ENCODE data around the gene NKD2. TPM values are rescaled to one million over a fixed set of nuclear protein-coding genes. Genes with fewer than 3 reads are reported as not detected.

The NKD2 gene
- total and polyA plus RNA-seq, 10 donors = 1.4 to 52.3 (median 14.9) TPM

- no peak for DNase-seq
- Histone ChIP-seq H3K9me3 (peaks cover 0 to 18% (median 2%) of the 10 kb centered on the region in 8 donors), H3K4me3 (no peak overlapping the region), H3K27me3 (replicated peaks in 1 of 7) (peaks cover 0 to 54% (median 0%) of the 10 kb centered on the region in 7 donors), H3K36me3 (no peaks in the 10 kb centered on the region), H3K27ac (peak overlapping the region in 6 of 8 donors; percentile 9 to 66 (median 65)), H3K4me1 (peaks cover 0 to 44% (median 26%) of the 10 kb centered on the region in 6 donors)
- TF ChIP-seq POLR2AphosphoS5 (IDR thresholded peaks at IDR 0.05) (no peak), CTCF (IDR thresholded peaks at IDR 0.05 in 8 of 11, conservative IDR thresholded peaks at IDR 0.05 in 3 of 11) (no peak), POLR2A (IDR thresholded peaks at IDR 0.05) (no peak)
- 75 to 81% (median 78%) methylated on average over 8 to 12 of the region's 12 CpGs for WGBS, 5 donors
- intact Hi-C loops (cut with DNase I; ENCODE audit: low total_unique reads) = no loop called here
Observed at GRCh38 chr5:991472-992267, 16.9 kb upstream of the NKD2 start.

DNA sequence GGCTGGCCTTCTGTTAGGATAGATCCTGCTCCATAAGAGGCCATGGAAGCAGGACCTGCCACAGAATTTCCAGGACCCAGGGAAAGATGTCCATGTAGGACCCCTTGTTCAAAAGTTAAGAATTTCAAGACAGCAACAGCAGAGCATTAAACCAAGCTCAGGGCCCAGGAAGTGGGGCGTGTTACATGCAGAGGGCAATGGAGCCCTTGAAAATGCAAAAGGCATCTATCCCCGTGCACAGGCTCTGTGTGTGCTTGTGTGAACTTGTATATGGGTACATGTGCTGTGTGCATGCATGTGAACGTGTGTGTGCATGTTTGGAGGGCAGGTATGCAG, 14.4 kb upstream of the NKD2 start:
- intact Hi-C loops (cut with DNase I; ENCODE audit: low total_unique reads) = no loop called here
- Histone ChIP-seq H3K27me3 (replicated peaks in 1 of 7) (peaks cover 0 to 49% (median 0%) of the 10 kb centered on the region in 7 donors), H3K4me1 (peaks cover 0 to 45% (median 29%) of the 10 kb centered on the region in 6 donors), H3K36me3 (no peaks in the 10 kb centered on the region), H3K4me3 (no peak overlapping the region), H3K9me3 (no peaks in the 10 kb centered on the region), H3K27ac (peak overlapping the region in 5 of 8 donors; percentile 51 to 75 (median 63))
- no peak for TF ChIP-seq POLR2A (IDR thresholded peaks at IDR 0.05)
- no peak for TF ChIP-seq CTCF (IDR thresholded peaks at IDR 0.05 in 8 of 11, conservative IDR thresholded peaks at IDR 0.05 in 3 of 11)
- TF ChIP-seq POLR2AphosphoS5 (IDR thresholded peaks at IDR 0.05) = no peak
- DNase-seq = no peak
- WGBS, 5 donors = 66 to 80% (median 71%) methylated on average over 3 of the region's 3 CpGs

- intact Hi-C loops (cut with DNase I; ENCODE audit: low total_unique reads) = no loop called here
- DNase-seq = no peak
- Histone ChIP-seq H3K27me3 (replicated peaks in 1 of 7) (peaks cover 0 to 49% (median 0%) of the 10 kb centered on the region in 7 donors), H3K27ac (peak overlapping the region in 6 of 8 donors; percentile 13 to 75 (median 61)), H3K9me3 (no peaks in the 10 kb centered on the region), H3K4me3 (no peak overlapping the region), H3K36me3 (no peaks in the 10 kb centered on the region), H3K4me1 (peaks cover 0 to 39% (median 25%) of the 10 kb centered on the region in 6 donors)
- WGBS, 5 donors = 77 to 92% (median 79%) methylated on average over 2 to 4 of the region's 4 CpGs
- TF ChIP-seq POLR2A (IDR thresholded peaks at IDR 0.05) (no peak), POLR2AphosphoS5 (IDR thresholded peaks at IDR 0.05) (no peak), CTCF (IDR thresholded peaks at IDR 0.05 in 8 of 11, conservative IDR thresholded peaks at IDR 0.05 in 3 of 11) (no peak)
Observed at GRCh38 chr5:994821-995220, 13.8 kb upstream of the NKD2 start.

DNA sequence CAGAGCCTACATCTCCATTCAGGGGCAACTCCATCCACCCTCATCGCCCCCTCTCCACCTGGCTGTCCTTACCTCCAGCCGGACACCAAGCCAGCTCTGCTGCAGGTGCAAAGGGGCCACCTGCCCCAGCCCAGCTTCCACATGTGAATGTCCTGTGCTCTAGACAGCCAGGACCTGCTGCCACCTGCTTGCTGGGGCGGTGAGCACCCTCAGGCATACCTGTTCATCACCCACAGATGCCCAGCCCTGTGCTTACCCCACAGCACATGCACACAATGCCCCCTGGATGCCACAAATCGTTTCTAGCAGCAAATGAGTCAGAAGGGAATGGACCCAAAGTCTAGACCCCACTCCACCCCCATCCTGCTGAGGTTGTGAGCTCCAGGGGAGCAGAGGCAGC, 13.3 kb upstream of the NKD2 start:
- H3K4me3 ChIP-seq = no peak overlapping the region
- H3K36me3 ChIP-seq = no peaks in the 10 kb centered on the region
- intact Hi-C loops (cut with DNase I; ENCODE audit: low total_unique reads) = no loop called here
- no peak for TF ChIP-seq POLR2A (IDR thresholded peaks at IDR 0.05)
- no peak for TF ChIP-seq POLR2AphosphoS5 (IDR thresholded peaks at IDR 0.05)
- no peak for TF ChIP-seq CTCF (IDR thresholded peaks at IDR 0.05 in 8 of 11, conservative IDR thresholded peaks at IDR 0.05 in 3 of 11)
- H3K27me3 ChIP-seq (replicated peaks in 1 of 7) = peaks cover 0 to 49% (median 0%) of the 10 kb centered on the region in 7 donors
- peak overlapping the region in 5 of 8 donors; percentile 13 to 75 (median 63) for H3K27ac ChIP-seq
- peaks cover 0 to 34% (median 20%) of the 10 kb centered on the region in 6 donors for H3K4me1 ChIP-seq
- WGBS, 5 donors = 65 to 84% (median 77%) methylated on average over 4 of the region's 4 CpGs
- no peak for DNase-seq
- H3K9me3 ChIP-seq = no peaks in the 10 kb centered on the region
